GM18507 (cell line): ENCODE results near the gene HEPN1.

Experiments used
- DNase-seq: peaks from one replicate; pipeline ENCODE4 v3.0.0; 2011; ENCODE audit warnings: low read depth; ENCODE audit not compliant: insufficient read length; ENCODE audit errors: extremely low spot score
- FAIRE-seq: peaks from 2 replicates; lab custom pipeline; 2011; peaks lifted over from hg19 to GRCh38; lab: Jason Lieb, UNC

HEPN1 gene

GRCh38 chr11:124882339-124883071, 36.5 kb upstream of the HEPN1 start:
- DNase-seq (no peak), FAIRE-seq (no peak)

- DNase-seq, result no peak
- no peak for FAIRE-seq
These were observed 34.7 kb upstream of the HEPN1 start for GRCh38 chr11:124884340-124884739.

- no peak for DNase-seq
- FAIRE-seq, result no peak
These were observed 34.1 kb upstream of the HEPN1 start for GRCh38 chr11:124884869-124885479.

- DNase-seq (no peak), FAIRE-seq (no peak)
These were observed 32.6 kb upstream of the HEPN1 start for GRCh38 chr11:124886476-124886875.

GRCh38 chr11:124886978-124887666, 31.9 kb upstream of the HEPN1 start:
- DNase-seq, result no peak
- no peak for FAIRE-seq

GRCh38 chr11:124887667-124888013, 31.4 kb upstream of the HEPN1 start:
- DNase-seq, result no peak
- FAIRE-seq, result no peak

GRCh38 chr11:124889191-124890091, 29.6 kb upstream of the HEPN1 start:
- DNase-seq, result no peak
- no peak for FAIRE-seq

GRCh38 chr11:124890151-124890550, 28.9 kb upstream of the HEPN1 start:
- DNase-seq, result no peak
- no peak for FAIRE-seq

GRCh38 chr11:124890683-124891372, 28.2 kb upstream of the HEPN1 start:
- no peak for FAIRE-seq

GRCh38 chr11:124891373-124891861, 27.6 kb upstream of the HEPN1 start:
- FAIRE-seq (no peak), DNase-seq (no peak)

More at GRCh38 chr11:124890683-124891372, 28.2 kb upstream of the HEPN1 start:
- no peak for DNase-seq

GRCh38 chr11:124892146-124892545, 26.9 kb upstream of the HEPN1 start:
- FAIRE-seq (no peak), DNase-seq (no peak)

- DNase-seq (no peak), FAIRE-seq (no peak)
These were observed 26.1 kb upstream of the HEPN1 start for GRCh38 chr11:124892750-124893454.

GRCh38 chr11:124893781-124894401, 25.2 kb upstream of the HEPN1 start:
- no peak for FAIRE-seq
- DNase-seq, result no peak

GRCh38 chr11:124894606-124895430, 24.2 kb upstream of the HEPN1 start:
- no peak for FAIRE-seq

GRCh38 chr11:124895471-124895971, 23.5 kb upstream of the HEPN1 start:
- DNase-seq, result no peak
- FAIRE-seq, result no peak

More at GRCh38 chr11:124894606-124895430, 24.2 kb upstream of the HEPN1 start:
- DNase-seq, result no peak

GRCh38 chr11:124896071-124896750, 22.8 kb upstream of the HEPN1 start:
- DNase-seq, result no peak
- FAIRE-seq, result no peak
